ENCODE data around the gene SNX5. TPM values are rescaled to one million over a fixed set of nuclear protein-coding genes. Genes with fewer than 3 reads are reported as not detected.

SNX5 gene
- total RNA-seq, 1 experiment from 2014 or later = 90.8 TPM

DNA sequence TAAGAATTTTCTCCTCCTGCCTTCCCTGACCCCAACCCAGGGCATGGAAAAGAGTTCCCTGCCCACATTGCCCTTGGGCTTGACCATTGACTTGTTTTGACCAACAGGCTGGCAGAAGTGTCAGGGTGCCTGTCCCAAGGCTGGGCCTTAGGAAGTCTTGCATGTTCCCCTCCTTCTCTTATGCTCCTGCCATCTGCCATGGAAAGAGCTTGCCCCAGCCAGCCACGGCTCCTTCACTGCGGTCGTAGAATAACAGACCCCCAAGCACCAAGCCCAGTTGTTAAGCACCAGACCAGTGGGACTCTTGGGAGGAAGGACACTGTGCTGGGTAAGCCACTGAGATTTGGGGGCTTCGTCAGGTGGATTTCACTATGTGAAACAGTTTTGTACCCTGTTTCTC, 53.6 kb downstream of the SNX5 start:
- H3K4me3 ChIP-seq (ENCODE audit: low read depth in 2 of 2, low read length in 2 of 2) = no peak overlapping the region
- no peak for DNase-seq (ENCODE audit: low read depth, low spot score)
- in situ Hi-C loops (cut with HindIII; ENCODE audit: low pct_unique_long_range_greater_than_20kb, low sequenced_read_pairs) (no loop called here), intact Hi-C loops (cut with micrococcal nuclease; ENCODE audit: unreplicated experiment) (no loop called here)
- no peaks in the 10 kb centered on the region for H3K4me1 ChIP-seq (ENCODE audit: control insufficient read depth, insufficient read depth, low read length)
- peaks cover 4% of the 10 kb centered on the region; the same call in 1 of the 2 replicates for H3K27me3 ChIP-seq (ENCODE audit: control insufficient read depth, insufficient read depth, low read length)
- ChIA-PET POLR2A (no interaction called here), CTCF (no interaction called here)
- no peak overlapping the region for H3K27ac ChIP-seq (ENCODE audit: low read length)
- no TSS peak for BruUV-seq (replicated peaks)
- H3K36me3 ChIP-seq (ENCODE audit: control insufficient read depth, insufficient read depth, low read length) = no peaks in the 10 kb centered on the region
- ATAC-seq = no peak
- TF ChIP-seq POLR2AphosphoS5 (IDR thresholded peaks at IDR 0.05; ENCODE audit: low read depth, low read length) (no peak), TCF7L2 (IDR thresholded peaks at IDR 0.05; ENCODE audit: low read depth, low read length) (no peak), SIN3A (IDR thresholded peaks at IDR 0.05; ENCODE audit: borderline replicate concordance, insufficient read depth, low read depth, low read length) (no peak)
- TF ChIP-seq, protein P1, sequence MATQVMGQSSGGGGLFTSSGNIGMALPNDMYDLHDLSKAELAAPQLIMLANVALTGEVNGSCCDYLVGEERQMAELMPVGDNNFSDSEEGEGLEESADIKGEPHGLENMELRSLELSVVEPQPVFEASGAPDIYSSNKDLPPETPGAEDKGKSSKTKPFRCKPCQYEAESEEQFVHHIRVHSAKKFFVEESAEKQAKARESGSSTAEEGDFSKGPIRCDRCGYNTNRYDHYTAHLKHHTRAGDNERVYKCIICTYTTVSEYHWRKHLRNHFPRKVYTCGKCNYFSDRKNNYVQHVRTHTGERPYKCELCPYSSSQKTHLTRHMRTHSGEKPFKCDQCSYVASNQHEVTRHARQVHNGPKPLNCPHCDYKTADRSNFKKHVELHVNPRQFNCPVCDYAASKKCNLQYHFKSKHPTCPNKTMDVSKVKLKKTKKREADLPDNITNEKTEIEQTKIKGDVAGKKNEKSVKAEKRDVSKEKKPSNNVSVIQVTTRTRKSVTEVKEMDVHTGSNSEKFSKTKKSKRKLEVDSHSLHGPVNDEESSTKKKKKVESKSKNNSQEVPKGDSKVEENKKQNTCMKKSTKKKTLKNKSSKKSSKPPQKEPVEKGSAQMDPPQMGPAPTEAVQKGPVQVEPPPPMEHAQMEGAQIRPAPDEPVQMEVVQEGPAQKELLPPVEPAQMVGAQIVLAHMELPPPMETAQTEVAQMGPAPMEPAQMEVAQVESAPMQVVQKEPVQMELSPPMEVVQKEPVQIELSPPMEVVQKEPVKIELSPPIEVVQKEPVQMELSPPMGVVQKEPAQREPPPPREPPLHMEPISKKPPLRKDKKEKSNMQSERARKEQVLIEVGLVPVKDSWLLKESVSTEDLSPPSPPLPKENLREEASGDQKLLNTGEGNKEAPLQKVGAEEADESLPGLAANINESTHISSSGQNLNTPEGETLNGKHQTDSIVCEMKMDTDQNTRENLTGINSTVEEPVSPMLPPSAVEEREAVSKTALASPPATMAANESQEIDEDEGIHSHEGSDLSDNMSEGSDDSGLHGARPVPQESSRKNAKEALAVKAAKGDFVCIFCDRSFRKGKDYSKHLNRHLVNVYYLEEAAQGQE (IDR thresholded peaks at IDR 0.05; ENCODE audit: insufficient read depth in 1 of 2, low read depth in 2 of 2, low read length in 1 of 2) = no peak
- TF ChIP-seq, protein P2, sequence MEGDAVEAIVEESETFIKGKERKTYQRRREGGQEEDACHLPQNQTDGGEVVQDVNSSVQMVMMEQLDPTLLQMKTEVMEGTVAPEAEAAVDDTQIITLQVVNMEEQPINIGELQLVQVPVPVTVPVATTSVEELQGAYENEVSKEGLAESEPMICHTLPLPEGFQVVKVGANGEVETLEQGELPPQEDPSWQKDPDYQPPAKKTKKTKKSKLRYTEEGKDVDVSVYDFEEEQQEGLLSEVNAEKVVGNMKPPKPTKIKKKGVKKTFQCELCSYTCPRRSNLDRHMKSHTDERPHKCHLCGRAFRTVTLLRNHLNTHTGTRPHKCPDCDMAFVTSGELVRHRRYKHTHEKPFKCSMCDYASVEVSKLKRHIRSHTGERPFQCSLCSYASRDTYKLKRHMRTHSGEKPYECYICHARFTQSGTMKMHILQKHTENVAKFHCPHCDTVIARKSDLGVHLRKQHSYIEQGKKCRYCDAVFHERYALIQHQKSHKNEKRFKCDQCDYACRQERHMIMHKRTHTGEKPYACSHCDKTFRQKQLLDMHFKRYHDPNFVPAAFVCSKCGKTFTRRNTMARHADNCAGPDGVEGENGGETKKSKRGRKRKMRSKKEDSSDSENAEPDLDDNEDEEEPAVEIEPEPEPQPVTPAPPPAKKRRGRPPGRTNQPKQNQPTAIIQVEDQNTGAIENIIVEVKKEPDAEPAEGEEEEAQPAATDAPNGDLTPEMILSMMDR (IDR thresholded peaks at IDR 0.05) = no peak
- no peaks in the 10 kb centered on the region for H3K9me3 ChIP-seq (ENCODE audit: control insufficient read depth, insufficient read depth, low read depth, low read length)

DNA sequence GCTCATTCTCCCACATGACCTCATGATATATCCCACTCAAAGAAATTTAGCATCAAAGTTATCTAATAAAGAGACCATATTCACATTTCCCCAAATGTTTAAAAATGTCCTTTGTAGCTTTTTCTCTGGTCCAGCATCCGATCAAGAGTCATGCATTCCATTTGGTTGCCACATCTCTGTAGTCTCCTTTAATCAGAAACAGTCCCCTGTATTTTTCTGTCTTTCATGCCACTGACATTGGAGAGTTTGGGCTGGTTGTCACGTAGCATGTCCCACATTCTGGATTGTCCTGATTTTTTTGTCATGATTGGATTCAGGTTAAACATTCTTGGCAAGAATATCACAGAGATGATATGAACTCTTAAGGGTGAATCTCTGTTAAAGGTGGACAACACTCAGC, 55.7 kb downstream of the SNX5 start:
- ATAC-seq = no peak
- no peak for DNase-seq (ENCODE audit: low read depth, low spot score)

More for the DNA sequence above, 55.7 kb downstream of the SNX5 start:
- H3K27ac ChIP-seq (ENCODE audit: low read length) = no peak overlapping the region
- H3K36me3 ChIP-seq (ENCODE audit: control insufficient read depth, insufficient read depth, low read length) = no peaks in the 10 kb centered on the region
- peaks cover 4% of the 10 kb centered on the region; the same call in 1 of the 2 replicates for H3K27me3 ChIP-seq (ENCODE audit: control insufficient read depth, insufficient read depth, low read length)
- intact Hi-C loops (cut with micrococcal nuclease; ENCODE audit: unreplicated experiment) = no loop called here
- ChIA-PET POLR2A (no interaction called here), CTCF (interaction anchor here (0.6 kb wide), 1 partner anchor 1111 kb away, joined by 5 read pairs; no protein-coding TSS in a partner anchor)
- no TSS peak for BruUV-seq (replicated peaks)
- H3K4me1 ChIP-seq (ENCODE audit: control insufficient read depth, insufficient read depth, low read length) = no peaks in the 10 kb centered on the region
- H3K9me3 ChIP-seq (ENCODE audit: control insufficient read depth, insufficient read depth, low read depth, low read length) = no peaks in the 10 kb centered on the region
- H3K4me3 ChIP-seq (ENCODE audit: low read depth in 2 of 2, low read length in 2 of 2) = no peak overlapping the region
- in situ Hi-C loops (cut with HindIII; ENCODE audit: low pct_unique_long_range_greater_than_20kb, low sequenced_read_pairs) = no loop called here
- no peak for TF ChIP-seq POLR2AphosphoS5 (IDR thresholded peaks at IDR 0.05; ENCODE audit: low read depth, low read length)
- no peak for TF ChIP-seq TCF7L2 (IDR thresholded peaks at IDR 0.05; ENCODE audit: low read depth, low read length)
- TF ChIP-seq, protein P2 (IDR thresholded peaks at IDR 0.05) = no peak
- TF ChIP-seq, protein P1 (IDR thresholded peaks at IDR 0.05; ENCODE audit: insufficient read depth in 1 of 2, low read depth in 2 of 2, low read length in 1 of 2) = no peak
- no peak for TF ChIP-seq SIN3A (IDR thresholded peaks at IDR 0.05; ENCODE audit: borderline replicate concordance, insufficient read depth, low read depth, low read length)
